Stomach (tissue), 9 donors: ENCODE results near the gene APEX1. TPM values are rescaled to one million over a fixed set of nuclear protein-coding genes. Genes with fewer than 3 reads are reported as not detected.

Source experiments
- DNase-seq, 2 donors: peaks; one replicate each; pipeline versions ENCODE4 v3.0.0 to v3.0.0-alpha.2; 2013 to 2019
- H3K27ac ChIP-seq, 5 donors: fragments of 200-600 bp in 4 of 5; sonication (generic) in 4 of 5; one replicate each; pipeline ENCODE4 v1.5.1; 2013 to 2019; ENCODE audit warnings: mild to moderate bottlenecking in 1 of 5, moderate library complexity in 1 of 5
- H3K27me3 ChIP-seq, 3 donors: fragments of 200-600 bp; sonication (generic); one replicate each; pipeline ENCODE4 v1.5.1; 2017 to 2019; ENCODE audit warnings: mixed run types in 1 of 3
- H3K36me3 ChIP-seq, 4 donors: fragments of 200-600 bp; sonication (generic); 1 replicate in 3 of 4; 2 replicates in 1 of 4; pipeline ENCODE4 v1.5.1; 2016 to 2019
- H3K4me1 ChIP-seq, 4 donors: fragments of 200-600 bp; sonication (generic); one replicate each; pipeline ENCODE4 v1.5.1; 2016 to 2019
- H3K4me3 ChIP-seq, 4 donors: fragments of 200-600 bp; sonication (generic) in 3 of 4; one replicate each; pipeline ENCODE4 v1.5.1; 2016 to 2019; ENCODE audit warnings: mild to moderate bottlenecking in 1 of 4
- H3K9me3 ChIP-seq, 4 donors: fragments of 200-600 bp; sonication (generic); one replicate each; pipeline ENCODE4 v1.5.1; 2016 to 2019
- EP300 ChIP-seq: sonication (generic); formaldehyde crosslinking; IDR thresholded peaks from one replicate; pipeline ENCODE4 v1.6.1; 2017; ENCODE audit warnings: antibody characterized with exemption
- POLR2A ChIP-seq, 4 donors: fragments of 450-650 bp; IDR thresholded peaks; one replicate each; pipeline ENCODE4 v1.6.1; 2016; ENCODE audit warnings: antibody characterized with exemption in 4 of 4, control low read depth in 2 of 4, mild to moderate bottlenecking in 1 of 4, moderate library complexity in 1 of 4
- POLR2AphosphoS5 ChIP-seq, 3 donors: sonication (generic); formaldehyde crosslinking; IDR thresholded peaks; one replicate each; pipeline ENCODE4 v1.6.1; 2016; ENCODE audit warnings: antibody characterized with exemption in 3 of 3
- WGBS, 5 donors: extraction: QIAGEN DNeasy Blood & Tissue Kit in 3 of 5; methylation state at CpG; one replicate each; pipeline versions ENCODE4 v1.1.5 to v1.1.7; 2013 to 2018; 5-methylcytosine and 5-hydroxymethylcytosine counted together
- intact Hi-C: fragments of 100-400 bp; cut with DNase I; formaldehyde crosslinking; loops from one replicate; pipeline ENCODE4 v1.15.1; 2023; ENCODE audit warnings: low total_unique reads
- polyA plus RNA-seq, 3 donors: library from polyadenylated mRNA; stranded (reverse); fragments of 200-250 nt; gene quantifications; one replicate each; pipeline ENCODE4 v1.2.3, GENCODE V29; 2013
- total RNA-seq, 5 donors: library from RNA; depleted of rRNA; stranded (reverse); fragments of >200 nt; gene quantifications; one replicate each; pipeline versions ENCODE4 v1.1.0 to v1.2.3, GENCODE V29; 2014 to 2016
- TF ChIP-seq, protein P1 (sequence below), 7 experiments: fragments of 450-650 bp in 4 of 7; fragments of 200-600 bp in 3 of 7; sonication (generic) in 3 of 7; IDR thresholded peaks; one replicate each; pipeline ENCODE4 v1.5.1; 2016 to 2019; ENCODE audit warnings: antibody characterized with exemption in 7 of 7, control low read depth in 2 of 7, mild to moderate bottlenecking in 1 of 7
- donor health status: healthy with polysubstance abuse.
- donor health status: Bipolar disorder and iron deficiency.
- donor health status: healthy.

Gene APEX1
- total and polyA plus RNA-seq, 8 donors, result 70.1 to 219 (median 137) TPM

DNA sequence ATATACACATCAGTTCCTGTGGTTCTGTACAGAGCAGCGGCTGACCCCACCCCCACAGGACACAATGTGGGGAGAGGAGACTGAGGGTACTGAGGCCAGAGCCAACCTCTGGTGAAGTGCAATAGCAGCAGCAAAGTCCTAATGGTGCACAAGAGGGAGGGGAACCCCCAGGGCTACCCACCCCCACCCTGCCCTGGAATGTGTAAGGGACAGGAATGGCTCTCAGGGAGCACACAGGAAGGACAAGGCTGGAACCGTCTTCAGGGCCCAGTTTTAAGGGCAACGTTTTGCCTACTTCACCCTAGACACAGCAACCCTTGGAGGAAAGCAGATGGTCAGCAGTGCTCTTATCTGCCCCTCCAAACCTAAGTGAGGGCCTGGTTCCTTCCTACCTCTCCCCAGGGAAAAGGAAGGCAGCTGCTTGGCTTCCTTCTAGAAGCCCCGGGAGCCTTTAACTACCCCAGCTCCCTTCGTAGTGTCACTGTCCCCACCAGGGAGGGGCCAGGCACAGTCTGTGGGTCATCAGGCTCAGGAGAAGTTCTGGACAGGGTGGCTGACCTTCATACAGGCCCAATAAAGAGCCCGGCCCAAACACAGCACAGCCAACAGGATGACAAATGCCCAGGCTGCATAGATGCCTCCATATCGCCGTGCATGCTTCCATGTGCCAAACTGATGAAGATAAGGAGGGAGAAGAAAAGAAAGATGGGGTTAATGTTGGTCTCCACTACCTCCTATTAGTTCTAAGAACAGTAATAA, 3.2 kb downstream of the APEX1 start:
- no peaks in the 10 kb centered on the region for H3K27me3 ChIP-seq
- TF ChIP-seq, protein P1, sequence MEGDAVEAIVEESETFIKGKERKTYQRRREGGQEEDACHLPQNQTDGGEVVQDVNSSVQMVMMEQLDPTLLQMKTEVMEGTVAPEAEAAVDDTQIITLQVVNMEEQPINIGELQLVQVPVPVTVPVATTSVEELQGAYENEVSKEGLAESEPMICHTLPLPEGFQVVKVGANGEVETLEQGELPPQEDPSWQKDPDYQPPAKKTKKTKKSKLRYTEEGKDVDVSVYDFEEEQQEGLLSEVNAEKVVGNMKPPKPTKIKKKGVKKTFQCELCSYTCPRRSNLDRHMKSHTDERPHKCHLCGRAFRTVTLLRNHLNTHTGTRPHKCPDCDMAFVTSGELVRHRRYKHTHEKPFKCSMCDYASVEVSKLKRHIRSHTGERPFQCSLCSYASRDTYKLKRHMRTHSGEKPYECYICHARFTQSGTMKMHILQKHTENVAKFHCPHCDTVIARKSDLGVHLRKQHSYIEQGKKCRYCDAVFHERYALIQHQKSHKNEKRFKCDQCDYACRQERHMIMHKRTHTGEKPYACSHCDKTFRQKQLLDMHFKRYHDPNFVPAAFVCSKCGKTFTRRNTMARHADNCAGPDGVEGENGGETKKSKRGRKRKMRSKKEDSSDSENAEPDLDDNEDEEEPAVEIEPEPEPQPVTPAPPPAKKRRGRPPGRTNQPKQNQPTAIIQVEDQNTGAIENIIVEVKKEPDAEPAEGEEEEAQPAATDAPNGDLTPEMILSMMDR (IDR thresholded peaks at IDR 0.05), result no peak
- TF ChIP-seq POLR2AphosphoS5 (IDR thresholded peaks at IDR 0.05) (no peak), POLR2A (IDR thresholded peaks at IDR 0.05) (no peak), EP300 (no peak)
- whole genome bisulfite sequencing, 5 donors, result 37 to 62% (median 52%) methylated on average over 6 to 8 of the region's 8 CpGs
- peaks cover 30 to 42% (median 37%) of the 10 kb centered on the region in 4 donors for H3K36me3 ChIP-seq
- peak overlapping the region in 4 of 5 donors; percentile 13 to 96 (median 16) for H3K27ac ChIP-seq
- DNase-seq, result no peak
- no peaks in the 10 kb centered on the region for H3K9me3 ChIP-seq
- H3K4me1 ChIP-seq, result peaks cover 30 to 70% (median 63%) of the 10 kb centered on the region in 4 donors
- intact Hi-C loops, result no loop called here
- no peak overlapping the region for H3K4me3 ChIP-seq

GRCh38 chr14:20460458-20461224, 5.6 kb downstream of the APEX1 start:
- DNase-seq, result peak; percentile 68 to 86

GRCh38 chr14:20461225-20462141, 6.5 kb downstream of the APEX1 start, which contains the start of gene PIP4P1:
Gene PIP4P1, minus strand, starts transcription at chr14:20461434. Its CDS starts 109 bp downstream, at chr14:20461325.
- H3K27ac ChIP-seq, result peak within 1 kb of the TSS; percentile 96 to 99 (median 98)
- WGBS, 5 donors, result 0 to 1% (median 0%) methylated on average over 23 to 67 of the region's 67 CpGs
- peak; percentile 99 to 100 for DNase-seq

More at GRCh38 chr14:20460458-20461224, 5.6 kb downstream of the APEX1 start:
- TF ChIP-seq EP300, result no peak
- no peak for TF ChIP-seq POLR2A (IDR thresholded peaks at IDR 0.05)
- no peak for TF ChIP-seq POLR2AphosphoS5 (IDR thresholded peaks at IDR 0.05)
- TF ChIP-seq, protein P1 (IDR thresholded peaks at IDR 0.05), result no peak
- no peaks in the 10 kb centered on the region for H3K9me3 ChIP-seq
- peaks cover 30 to 42% (median 37%) of the 10 kb centered on the region in 4 donors for H3K36me3 ChIP-seq
- intact Hi-C loops, result no loop called here
- H3K27ac ChIP-seq, result peak overlapping the region; percentile 96 to 99 (median 98)
- no peaks in the 10 kb centered on the region for H3K27me3 ChIP-seq
- H3K4me3 ChIP-seq, result peak overlapping the region; percentile 88 to 99 (median 91)
- WGBS, 5 donors, result 3 to 9% (median 4%) methylated on average over 17 to 32 of the region's 32 CpGs
- peaks cover 21 to 59% (median 51%) of the 10 kb centered on the region in 4 donors for H3K4me1 ChIP-seq

More at GRCh38 chr14:20461225-20462141, 6.5 kb downstream of the APEX1 start, which contains the start of gene PIP4P1:
- Histone ChIP-seq H3K9me3 (no peaks in the 10 kb centered on the region), H3K4me3 (peak within 1 kb of the TSS; percentile 88 to 99 (median 91)), H3K36me3 (peaks cover 29 to 39% (median 35%) of the 10 kb centered on the region in 4 donors), H3K4me1 (peaks cover 13 to 51% (median 42%) of the 10 kb centered on the region in 4 donors), H3K27me3 (no peaks in the 10 kb centered on the region)
- no peak for TF ChIP-seq EP300
- TF ChIP-seq POLR2A (IDR thresholded peaks at IDR 0.05), result peak in 2 of 4 donors; percentile 50 to 70
- TF ChIP-seq POLR2AphosphoS5 (IDR thresholded peaks at IDR 0.05), result peak; percentile 84 to 96 (median 86)
- TF ChIP-seq, protein P1 (IDR thresholded peaks at IDR 0.05), result peak in 1 of 7 experiments; percentile 9
- intact Hi-C loops, result no loop called here
